Measurements from ENCODE around the gene R3HDM4. TPM values are rescaled to one million over a fixed set of nuclear protein-coding genes. Genes with fewer than 3 reads are reported as not detected.
"Not testable (repeated sequence)": the region's sequence is repeated elsewhere in the genome, so short reads cannot be mapped to it uniquely, and the experiment has no call there.

Gene R3HDM4
- total RNA-seq, 2 donors from 2014 or later: 19.5 to 30.4 TPM

DNA sequence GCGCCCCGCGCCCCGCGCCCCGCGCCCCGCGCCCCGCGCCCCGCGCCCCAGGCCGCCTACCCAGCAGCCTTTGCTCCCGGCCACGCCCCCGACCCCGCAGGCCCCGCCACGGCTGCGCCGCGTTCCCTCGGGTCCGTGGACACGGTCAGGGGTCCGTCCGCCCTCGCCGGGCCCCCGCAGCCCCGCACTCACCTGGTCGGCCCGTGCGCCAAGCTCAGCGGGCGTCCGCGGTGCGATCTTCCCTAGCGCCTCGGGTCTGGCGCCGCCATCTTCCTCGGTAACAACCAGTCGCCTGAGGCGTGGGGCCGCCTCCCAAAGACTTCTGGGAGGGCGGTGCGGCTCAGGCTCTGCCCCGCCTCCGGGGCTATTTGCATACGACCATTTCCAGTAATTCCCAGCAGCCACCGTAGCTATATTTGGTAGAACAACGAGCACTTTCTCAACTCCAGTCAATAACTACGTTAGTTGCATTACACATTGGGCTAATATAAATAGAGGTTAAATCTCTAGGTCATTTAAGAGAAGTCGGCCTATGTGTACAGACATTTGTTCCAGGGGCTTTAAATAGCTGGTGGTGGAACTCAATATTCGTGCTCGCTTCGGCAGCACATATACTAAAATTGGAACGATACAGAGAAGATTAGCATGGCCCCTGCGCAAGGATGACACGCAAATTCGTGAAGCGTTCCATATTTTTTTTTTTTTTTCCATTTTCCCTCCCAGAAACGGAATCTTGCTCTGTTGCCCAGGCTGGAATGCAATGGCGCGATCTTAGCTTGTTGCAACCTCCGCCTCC, 19.9 kb downstream of the R3HDM4 start, which contains the start of the genes MED16 and RNU6-9:
Gene MED16 (minus strand): TSS at position 294 of the 796 bp plus-strand sequence. CDS start 2,056 bp downstream, outside the sequence.
Gene RNU6-9 (plus strand): TSS at position 591 of the 796 bp plus-strand sequence.
- no peaks in the 10 kb centered on the region for H3K9me3 ChIP-seq
- peaks cover 25% of the 10 kb centered on the region for H3K36me3 ChIP-seq
- peak within 1 kb of the TSS; percentile 88 to 93 for H3K4me3 ChIP-seq
- TF ChIP-seq, protein P1, sequence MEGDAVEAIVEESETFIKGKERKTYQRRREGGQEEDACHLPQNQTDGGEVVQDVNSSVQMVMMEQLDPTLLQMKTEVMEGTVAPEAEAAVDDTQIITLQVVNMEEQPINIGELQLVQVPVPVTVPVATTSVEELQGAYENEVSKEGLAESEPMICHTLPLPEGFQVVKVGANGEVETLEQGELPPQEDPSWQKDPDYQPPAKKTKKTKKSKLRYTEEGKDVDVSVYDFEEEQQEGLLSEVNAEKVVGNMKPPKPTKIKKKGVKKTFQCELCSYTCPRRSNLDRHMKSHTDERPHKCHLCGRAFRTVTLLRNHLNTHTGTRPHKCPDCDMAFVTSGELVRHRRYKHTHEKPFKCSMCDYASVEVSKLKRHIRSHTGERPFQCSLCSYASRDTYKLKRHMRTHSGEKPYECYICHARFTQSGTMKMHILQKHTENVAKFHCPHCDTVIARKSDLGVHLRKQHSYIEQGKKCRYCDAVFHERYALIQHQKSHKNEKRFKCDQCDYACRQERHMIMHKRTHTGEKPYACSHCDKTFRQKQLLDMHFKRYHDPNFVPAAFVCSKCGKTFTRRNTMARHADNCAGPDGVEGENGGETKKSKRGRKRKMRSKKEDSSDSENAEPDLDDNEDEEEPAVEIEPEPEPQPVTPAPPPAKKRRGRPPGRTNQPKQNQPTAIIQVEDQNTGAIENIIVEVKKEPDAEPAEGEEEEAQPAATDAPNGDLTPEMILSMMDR (IDR thresholded peaks at IDR 0.05): no peak
- H3K4me1 ChIP-seq: peaks cover 0 to 18% of the 10 kb centered on the region in 2 donors
- H3K27me3 ChIP-seq: no peaks in the 10 kb centered on the region
- peak within 1 kb of the TSS; percentile 93 to 95 for H3K27ac ChIP-seq
- peak; percentile 96 for DNase-seq (ENCODE audit: low spot score)

DNA sequence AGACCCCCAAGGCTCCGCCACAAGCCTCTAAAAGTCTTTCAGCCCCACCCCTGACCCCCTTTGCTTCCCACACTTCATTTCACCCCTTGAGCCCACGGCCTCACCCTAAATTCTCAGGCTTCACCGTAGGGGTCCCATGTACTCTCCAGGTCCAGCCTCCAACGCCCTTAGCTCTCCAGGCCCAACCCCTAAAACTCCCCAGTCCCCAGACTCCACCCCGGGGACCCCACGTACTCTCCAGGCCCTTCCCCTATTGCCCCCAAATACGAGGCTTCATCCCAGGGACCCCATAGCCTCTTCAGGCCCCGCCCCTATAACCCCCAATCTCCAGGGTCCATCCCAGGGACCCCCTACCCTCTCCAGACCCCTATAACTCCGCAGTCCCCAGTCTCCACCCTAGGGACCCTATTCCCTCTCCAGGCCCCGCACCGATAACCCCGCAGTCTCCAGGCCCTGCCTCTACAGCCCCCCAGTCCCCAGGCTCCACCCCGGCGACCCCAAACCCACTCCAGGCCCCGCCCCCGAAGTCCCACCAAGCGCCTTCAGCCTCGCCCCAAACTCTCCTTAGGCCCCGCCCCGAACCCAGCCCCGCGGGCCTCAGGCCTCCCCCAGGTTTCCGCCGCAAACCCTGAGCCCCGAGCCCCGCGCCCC, 20.7 kb downstream of the R3HDM4 start:
- TF ChIP-seq, protein P1 (IDR thresholded peaks at IDR 0.05): no peak
- no peak for DNase-seq (ENCODE audit: low spot score)
- Histone ChIP-seq H3K4me3 (peak overlapping the region; percentile 88 to 93), H3K27ac (peak overlapping the region; percentile 93 to 95), H3K4me1 (peaks cover 0 to 18% of the 10 kb centered on the region in 2 donors), H3K27me3 (no peaks in the 10 kb centered on the region), H3K36me3 (peaks cover 25% of the 10 kb centered on the region), H3K9me3 (no peaks in the 10 kb centered on the region)

DNA sequence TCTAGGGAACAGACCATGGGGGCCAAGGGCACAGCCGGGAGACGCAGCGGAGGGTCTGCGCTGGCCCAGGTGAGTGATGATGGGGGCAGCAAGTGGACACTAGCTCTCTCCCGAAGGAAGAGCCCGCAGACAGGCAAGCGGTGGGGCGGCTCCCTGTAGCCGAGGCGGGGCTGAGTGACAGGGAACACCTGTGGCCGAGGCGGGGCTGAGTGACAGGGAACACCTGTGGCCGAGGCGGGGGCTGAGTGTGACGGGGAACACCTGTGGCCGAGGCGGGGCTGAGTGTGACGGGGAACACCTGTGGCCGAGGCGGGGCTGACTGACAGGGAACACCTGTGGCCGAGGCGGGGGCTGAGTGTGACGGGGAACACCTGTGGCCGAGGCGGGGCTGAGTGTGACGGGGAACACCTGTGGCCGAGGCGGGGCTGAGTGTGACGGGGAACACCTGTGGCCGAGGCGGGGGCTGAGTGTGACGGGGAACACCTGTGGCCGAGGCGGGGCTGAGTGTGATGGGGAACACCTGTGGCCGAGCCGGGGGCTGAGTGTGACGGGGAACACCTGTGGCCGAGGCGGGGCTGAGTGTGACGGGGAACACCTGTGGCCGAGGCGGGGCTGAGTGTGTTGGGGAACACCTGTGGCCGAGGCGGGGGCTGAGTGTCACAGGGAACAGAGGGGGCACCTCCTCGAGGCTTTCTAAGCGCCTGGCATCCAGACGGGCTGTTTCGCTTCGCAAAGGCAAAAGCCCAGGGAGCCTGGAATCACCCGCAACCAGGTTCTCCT, 21.4 kb downstream of the R3HDM4 start:
- H3K27ac ChIP-seq: peak overlapping the region in 1 of 2 donors; percentile 93
- peaks cover 0 to 18% of the 10 kb centered on the region in 2 donors for H3K4me1 ChIP-seq
- H3K36me3 ChIP-seq: peaks cover 20% of the 10 kb centered on the region
- H3K9me3 ChIP-seq; DNase-seq (ENCODE audit: low spot score); H3K27me3 ChIP-seq: not testable (repeated sequence)
- peak overlapping the region; percentile 88 to 93 for H3K4me3 ChIP-seq

DNA sequence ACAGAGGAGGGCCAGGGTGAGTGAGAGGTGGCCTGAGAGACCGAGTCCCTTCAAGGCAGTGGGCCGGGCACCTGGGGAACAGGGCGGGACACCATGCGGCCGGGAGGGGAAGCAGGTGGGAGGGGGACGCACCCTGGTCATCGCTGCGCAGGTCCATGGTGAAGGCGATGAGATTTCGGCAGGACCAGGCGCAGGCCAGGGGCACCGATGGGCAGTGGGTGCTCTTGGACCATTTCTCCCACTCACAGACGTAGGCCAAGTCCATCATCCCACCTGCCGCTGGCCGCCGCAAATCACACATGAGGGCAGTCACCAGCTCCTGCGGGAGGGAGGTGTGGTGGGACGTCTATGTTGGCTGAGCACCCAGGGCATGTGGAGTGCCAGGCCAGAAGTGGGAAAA, 22.2 kb downstream of the R3HDM4 start:
- H3K36me3 ChIP-seq: peaks cover 27% of the 10 kb centered on the region
- no peak for DNase-seq (ENCODE audit: low spot score)
- no peak overlapping the region for H3K4me3 ChIP-seq
- H3K27me3 ChIP-seq: no peaks in the 10 kb centered on the region
- TF ChIP-seq, protein P1 (IDR thresholded peaks at IDR 0.05): no peak
- no peaks in the 10 kb centered on the region for H3K9me3 ChIP-seq
- H3K27ac ChIP-seq: no peak overlapping the region
- H3K4me1 ChIP-seq: peaks cover 0 to 18% of the 10 kb centered on the region in 2 donors

DNA sequence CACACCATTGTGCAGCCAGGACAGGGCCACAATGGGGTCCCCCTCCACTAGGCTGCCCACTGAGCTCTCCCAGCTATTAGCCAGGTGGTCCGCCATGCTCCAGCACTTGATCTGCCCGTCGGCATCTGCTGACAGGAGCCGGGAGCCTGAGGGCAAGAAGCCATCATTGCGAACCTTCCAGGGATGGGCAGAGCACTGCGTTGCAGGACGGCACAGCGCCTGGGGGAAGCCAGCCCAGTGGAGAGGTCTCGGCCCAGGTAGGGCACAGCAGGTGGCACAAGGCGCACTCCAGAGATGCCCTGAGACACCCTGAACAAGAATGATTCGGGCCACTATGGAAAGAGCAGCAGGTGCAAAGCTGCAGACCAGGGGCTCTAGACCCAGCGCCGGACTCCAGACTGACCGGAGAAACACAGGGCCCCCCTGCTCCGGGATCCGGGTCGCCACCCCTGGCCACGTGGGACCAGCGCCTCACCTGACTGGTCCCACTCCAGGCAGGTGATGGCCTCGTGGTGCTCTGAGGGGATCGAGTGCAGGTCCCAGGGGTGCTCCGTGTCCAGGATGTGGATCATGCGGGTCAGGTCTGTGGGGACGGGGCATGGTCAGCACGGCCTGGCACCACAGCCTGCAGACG, 23.2 kb downstream of the R3HDM4 start:
- no peaks in the 10 kb centered on the region for H3K9me3 ChIP-seq
- H3K27me3 ChIP-seq: no peaks in the 10 kb centered on the region
- TF ChIP-seq, protein P1 (IDR thresholded peaks at IDR 0.05): no peak
- peaks cover 38% of the 10 kb centered on the region for H3K36me3 ChIP-seq
- no peak overlapping the region for H3K4me3 ChIP-seq
- H3K27ac ChIP-seq: no peak overlapping the region
- no peak for DNase-seq (ENCODE audit: low spot score)
- H3K4me1 ChIP-seq: peaks cover 0 to 18% of the 10 kb centered on the region in 2 donors

All from right atrium auricular region (tissue), 2 donors.